Measurements from ENCODE around the gene ZNF609. TPM values are rescaled to one million over a fixed set of nuclear protein-coding genes. Genes with fewer than 3 reads are reported as not detected.

ZNF609 gene
- total and polyA plus RNA-seq, 2 of the 13 experiments (the other 11 are each of a cell fraction or from before 2014, with no cell fraction given) = 8.9 to 9.9 TPM

GRCh38 chr15:64702816-64703631 lies 242.6 kb downstream of the ZNF609 start (continued):
- TF ChIP-seq IKZF5 (CRISPR knock-in tag; IDR thresholded peaks at IDR 0.05) = 0 out of 2 replicates have a peak, but pooled peaks have one; percentile 22
- no peak for TF ChIP-seq GMEB2 (CRISPR knock-in tag; IDR thresholded peaks at IDR 0.05; ENCODE audit: low read depth)
- TF ChIP-seq ZEB1 (IDR thresholded peaks at IDR 0.05; ENCODE audit: insufficient replicate concordance, low read depth) = peak; percentile 12
- TF ChIP-seq NR2F6 (IDR thresholded peaks at IDR 0.05) = no peak
- TF ChIP-seq NR2F6 (CRISPR knock-in tag; IDR thresholded peaks at IDR 0.05) = 0 out of 2 replicates have a peak, but pooled peaks have one; percentile 27
- peak; percentile 19; the same call in 1 of the 2 replicates for TF ChIP-seq NFKBIZ (CRISPR knock-in tag; IDR thresholded peaks at IDR 0.05)
- 0 out of 2 replicates have a peak, but pooled peaks have one; percentile 13 for TF ChIP-seq RXRA (CRISPR knock-in tag; IDR thresholded peaks at IDR 0.05)
- no peak for TF ChIP-seq MBD4 (IDR thresholded peaks at IDR 0.05; ENCODE audit: borderline replicate concordance, low read length)
- peak; percentile 42; the same call in 1 of the 2 replicates for TF ChIP-seq ZNF331 (CRISPR knock-in tag; IDR thresholded peaks at IDR 0.05)
- no peak for TF ChIP-seq REL (CRISPR knock-in tag; conservative IDR thresholded peaks at IDR 0.05)
- TF ChIP-seq ZNF660 (CRISPR knock-in tag; IDR thresholded peaks at IDR 0.05; ENCODE audit: borderline replicate concordance, low read depth) = no peak; the same call in 1 of the 2 replicates
- TF ChIP-seq ZNF574 (CRISPR knock-in tag; IDR thresholded peaks at IDR 0.05) = peak; percentile 63; the same call in 1 of the 2 replicates
- TF ChIP-seq ZNF670 (CRISPR knock-in tag; IDR thresholded peaks at IDR 0.05; ENCODE audit: borderline replicate concordance) = 0 out of 2 replicates have a peak, but pooled peaks have one; percentile 27
- TF ChIP-seq ZNF609 (CRISPR knock-in tag; IDR thresholded peaks at IDR 0.05; ENCODE audit: borderline replicate concordance) = 0 out of 2 replicates have a peak, but pooled peaks have one; percentile 7
- TF ChIP-seq HOXA5 (CRISPR knock-in tag; IDR thresholded peaks at IDR 0.05) = peak; percentile 51; the same call in 1 of the 2 replicates
- TF ChIP-seq ISL2 (CRISPR knock-in tag; IDR thresholded peaks at IDR 0.05) = no peak
- peak; percentile 42 for TF ChIP-seq ELF1 (CRISPR knock-in tag; IDR thresholded peaks at IDR 0.05)
- peak; percentile 71; the same call in 1 of the 2 replicates for TF ChIP-seq SNAI1 (CRISPR knock-in tag; IDR thresholded peaks at IDR 0.05; ENCODE audit: borderline replicate concordance)
- TF ChIP-seq ZNF451 (CRISPR knock-in tag; IDR thresholded peaks at IDR 0.05) = 0 out of 2 replicates have a peak, but pooled peaks have one; percentile 60
